ENCODE results near the gene NUDT4B.
"Not testable (repeated sequence)": the region's sequence is repeated elsewhere in the genome, so short reads cannot be mapped to it uniquely, and the experiment has no call there.

The NUDT4B gene

GRCh38 chr1:148748563-148749334, at the start of gene NUDT4B:
NUDT4B (plus strand) TSS chr1:148748774; CDS start chr1:148748953, 179 bp downstream.
- not testable (repeated sequence) for DNase-seq

- DNase-seq: not testable (repeated sequence)
These were observed 49.2 kb upstream of the NUDT4B start for GRCh38 chr1:148699357-148699756.

DNA sequence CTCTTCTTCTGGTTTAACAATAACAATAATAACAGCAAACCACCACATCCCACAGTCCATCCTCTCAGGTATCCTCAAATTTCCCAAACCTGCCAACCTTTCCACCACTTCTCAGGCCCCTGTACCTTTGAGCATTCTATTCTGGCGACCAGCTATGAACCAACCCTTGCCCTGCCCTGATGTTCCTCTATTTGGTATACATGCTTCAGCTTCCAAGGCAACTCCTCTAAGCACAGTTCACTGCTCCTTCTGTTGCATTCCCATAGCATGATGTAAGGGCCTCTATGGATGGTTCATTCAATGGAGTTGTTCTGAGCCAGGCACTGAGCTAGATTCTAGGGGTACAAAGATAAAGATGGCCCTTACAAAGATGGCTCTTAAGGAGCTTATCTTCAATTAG, 46.3 kb upstream of the NUDT4B start:
- DNase-seq: not testable (repeated sequence)

- not testable (repeated sequence) for DNase-seq
These were observed 44.5 kb upstream of the NUDT4B start for GRCh38 chr1:148703973-148704591.

DNA sequence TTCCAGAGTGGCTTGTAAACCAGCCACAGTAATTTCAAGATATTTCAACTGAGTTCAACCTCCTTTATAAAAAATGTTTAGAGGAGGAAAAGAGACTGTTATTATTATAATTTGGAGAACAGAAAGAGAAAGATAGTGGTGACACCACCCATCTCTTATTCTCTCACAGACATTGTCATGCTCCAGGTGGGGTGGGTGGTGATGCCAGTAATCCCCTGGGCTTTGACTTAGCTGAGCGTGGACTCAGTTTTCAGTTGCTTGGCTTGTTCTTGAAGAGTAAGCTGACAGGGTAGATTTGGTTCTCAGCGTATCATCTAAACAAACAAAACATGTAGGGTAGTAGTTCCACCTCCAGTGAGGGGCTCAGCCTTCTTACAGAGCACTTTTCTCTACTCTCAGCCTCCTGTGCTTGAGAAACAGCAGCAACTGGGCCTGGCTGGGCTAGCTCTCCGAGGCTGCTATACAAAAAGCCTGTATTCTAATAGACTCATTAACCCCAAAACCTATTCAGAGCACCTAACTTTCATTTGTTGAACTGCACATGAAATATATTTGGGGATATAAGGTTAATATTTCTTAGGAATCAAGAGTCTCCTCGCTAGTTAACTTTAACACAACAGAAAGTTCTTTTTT, 43.1 kb upstream of the NUDT4B start:
- DNase-seq: not testable (repeated sequence)

- DNase-seq: not testable (repeated sequence)
These were observed 39.7 kb upstream of the NUDT4B start for GRCh38 chr1:148708779-148709333.

GRCh38 chr1:148710772-148711523, 37.6 kb upstream of the NUDT4B start:
- not testable (repeated sequence) for DNase-seq

- DNase-seq: not testable (repeated sequence)
These were observed 36.2 kb upstream of the NUDT4B start for GRCh38 chr1:148712353-148712752.

GRCh38 chr1:148715518-148715917, 33.1 kb upstream of the NUDT4B start:
- DNase-seq: not testable (repeated sequence)

DNA sequence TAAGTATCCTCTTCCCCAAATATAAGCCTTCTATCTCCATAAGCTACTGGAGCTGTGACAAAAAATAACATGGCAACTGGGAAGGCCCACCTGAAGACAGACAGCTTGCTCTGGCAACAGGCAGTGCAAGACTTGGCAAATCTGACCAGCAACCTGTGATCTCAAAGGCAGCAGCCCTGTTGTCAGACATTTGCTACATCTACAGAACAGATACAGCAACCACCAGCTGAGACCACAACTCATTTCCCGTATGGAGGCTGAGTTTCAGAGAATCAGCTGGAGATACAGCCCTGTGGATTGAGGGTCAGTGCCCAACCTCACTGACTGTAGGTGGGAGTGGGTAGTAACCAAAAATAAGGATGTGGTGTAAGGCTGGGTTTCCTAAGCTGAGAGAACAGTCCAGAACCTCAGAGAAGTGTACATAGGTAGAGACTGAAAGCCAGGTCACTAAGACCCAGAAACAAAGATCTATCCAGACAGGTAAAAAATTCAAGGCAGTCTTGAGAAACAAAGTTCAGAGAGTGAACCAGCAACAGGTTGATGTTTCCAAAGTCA, 31.5 kb upstream of the NUDT4B start:
- not testable (repeated sequence) for DNase-seq

DNA sequence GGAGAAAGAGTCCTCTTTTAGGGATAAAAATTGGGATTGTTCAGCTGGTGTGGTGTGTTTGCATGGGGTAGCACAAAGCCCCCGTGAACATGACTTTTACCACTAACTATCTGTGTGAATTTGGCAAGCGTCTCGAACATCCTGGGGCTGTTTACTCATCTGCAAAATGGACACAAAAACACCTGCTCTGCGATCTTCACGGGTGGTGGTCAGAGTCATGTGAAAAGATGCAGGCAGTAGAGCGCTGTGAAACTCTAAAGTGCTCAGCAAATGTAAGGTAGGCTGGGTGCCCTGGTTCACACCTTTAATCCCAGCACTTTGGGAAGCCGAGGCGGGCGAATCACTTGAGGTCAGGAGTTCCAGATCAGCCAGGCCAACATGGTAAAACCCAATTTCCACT, 27.7 kb upstream of the NUDT4B start:
- DNase-seq: not testable (repeated sequence)

DNA sequence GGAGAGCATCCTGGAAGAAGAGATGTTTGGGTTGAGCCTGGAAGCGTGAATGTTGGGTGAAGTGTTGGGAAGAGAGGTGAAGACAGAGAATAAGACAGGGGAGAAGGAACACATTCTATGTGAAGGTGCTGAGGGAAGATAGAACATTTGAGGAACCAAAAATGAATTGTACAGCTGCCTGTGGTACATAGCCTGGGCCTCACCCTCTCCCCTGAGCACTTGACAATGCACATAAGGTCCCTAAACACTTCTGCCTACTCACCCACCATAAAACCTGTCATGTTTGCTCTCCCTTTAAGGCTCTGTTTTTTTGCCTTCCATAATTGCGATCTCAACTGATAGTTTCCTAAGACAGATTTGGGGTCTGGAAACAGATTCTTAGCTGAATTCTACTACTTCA, 25.8 kb upstream of the NUDT4B start:
- DNase-seq: not testable (repeated sequence)

DNA sequence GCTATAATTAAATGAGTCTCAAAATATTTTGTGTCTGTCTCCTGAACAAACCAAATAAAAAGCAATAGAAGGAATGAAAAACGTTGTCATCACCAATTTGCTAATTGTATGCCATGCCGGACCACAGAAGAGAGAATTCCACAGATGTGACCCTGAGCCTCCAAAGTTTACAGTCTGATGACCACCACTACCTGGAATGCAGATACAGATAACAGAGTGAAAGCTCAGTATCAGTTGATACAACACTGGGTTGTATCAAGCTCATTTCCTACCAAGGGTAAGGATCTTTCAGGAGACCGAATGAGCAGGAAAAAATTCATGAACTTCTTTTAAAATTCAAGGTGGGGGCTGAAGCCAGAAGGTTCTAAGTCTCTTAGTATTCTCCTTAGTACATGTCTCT, 25.1 kb upstream of the NUDT4B start:
- DNase-seq: not testable (repeated sequence)

DNA sequence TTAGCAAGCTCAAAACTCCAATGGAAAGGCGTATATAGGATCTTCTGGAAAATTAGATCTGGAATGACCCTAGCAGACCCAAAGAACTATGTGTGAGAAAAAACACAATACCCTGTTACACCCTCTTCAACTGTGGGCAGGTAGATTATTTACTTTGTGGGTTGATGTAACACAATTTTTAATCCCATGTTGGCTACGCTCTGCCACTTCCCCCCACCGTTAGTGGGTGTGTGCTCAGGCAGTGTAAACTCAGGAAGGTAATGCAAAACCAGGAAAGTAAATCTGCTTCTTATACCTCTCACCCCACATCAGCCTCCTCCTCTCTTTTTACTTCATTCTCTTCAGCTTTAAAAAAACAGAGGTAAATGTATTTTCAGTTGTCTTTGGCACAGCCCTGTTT, 23.7 kb upstream of the NUDT4B start:
- DNase-seq: not testable (repeated sequence)

DNA sequence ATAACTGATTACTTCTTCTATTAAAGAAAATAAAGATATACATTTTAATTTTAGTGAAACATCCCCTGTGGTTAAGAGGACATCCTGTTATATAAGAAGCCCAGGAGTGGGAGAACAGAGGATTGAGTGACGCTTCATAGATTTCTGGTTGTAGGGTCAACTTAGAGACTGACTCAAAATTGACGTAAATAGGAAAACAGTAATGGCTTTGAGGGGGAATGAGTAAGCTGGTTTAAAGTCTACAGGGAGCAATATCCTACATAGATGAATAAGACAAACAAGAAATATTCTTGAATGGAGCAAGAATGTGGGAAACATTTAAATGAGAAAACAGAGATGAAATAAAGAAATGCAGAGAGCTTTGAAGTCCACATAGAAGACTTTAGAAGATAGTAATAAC, 20.7 kb upstream of the NUDT4B start:
- DNase-seq: not testable (repeated sequence)

DNA sequence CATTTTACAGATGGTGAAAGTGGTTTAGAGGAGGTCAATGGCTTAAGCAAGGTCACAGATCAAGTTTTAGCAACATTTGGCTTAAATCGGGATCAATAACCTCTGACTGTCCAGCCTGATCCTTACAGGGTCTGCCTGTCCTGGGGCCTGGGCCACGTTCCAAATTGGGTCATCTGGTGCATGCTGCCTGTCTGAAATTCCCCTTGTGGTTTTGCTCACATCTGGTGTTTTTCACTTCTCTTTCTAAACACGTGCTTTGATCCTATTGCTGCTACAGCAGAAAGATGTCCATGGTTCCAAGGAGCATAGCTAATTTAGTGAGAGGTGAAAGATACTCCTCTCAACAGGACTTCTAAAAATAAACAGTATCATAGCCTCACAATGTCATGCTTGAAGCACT, 19.4 kb upstream of the NUDT4B start:
- not testable (repeated sequence) for DNase-seq

DNA sequence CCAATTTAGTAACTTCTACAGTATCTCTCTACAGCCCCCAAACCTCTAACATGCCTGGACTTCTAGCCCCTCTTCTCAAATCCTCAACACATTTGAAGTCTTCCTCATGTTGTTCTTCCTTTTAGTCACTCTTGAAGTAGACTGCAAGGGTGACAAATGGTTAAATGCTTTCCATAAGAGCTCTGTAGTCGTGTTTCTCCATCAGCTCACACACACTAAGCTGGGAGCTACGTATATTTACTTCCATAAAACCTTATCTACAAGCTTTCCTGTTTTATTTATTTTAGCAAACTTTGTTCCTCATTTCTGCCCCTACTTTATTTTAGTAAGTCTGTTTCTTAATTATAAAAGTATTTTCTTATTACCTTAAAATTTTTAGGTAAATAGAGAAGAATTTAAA, 19.0 kb upstream of the NUDT4B start:
- not testable (repeated sequence) for DNase-seq

GRCh38 chr1:148732277-148732676, 16.3 kb upstream of the NUDT4B start:
- DNase-seq: not testable (repeated sequence)

GRCh38 chr1:148733585-148734310, 14.8 kb upstream of the NUDT4B start:
- DNase-seq: not testable (repeated sequence)

DNA sequence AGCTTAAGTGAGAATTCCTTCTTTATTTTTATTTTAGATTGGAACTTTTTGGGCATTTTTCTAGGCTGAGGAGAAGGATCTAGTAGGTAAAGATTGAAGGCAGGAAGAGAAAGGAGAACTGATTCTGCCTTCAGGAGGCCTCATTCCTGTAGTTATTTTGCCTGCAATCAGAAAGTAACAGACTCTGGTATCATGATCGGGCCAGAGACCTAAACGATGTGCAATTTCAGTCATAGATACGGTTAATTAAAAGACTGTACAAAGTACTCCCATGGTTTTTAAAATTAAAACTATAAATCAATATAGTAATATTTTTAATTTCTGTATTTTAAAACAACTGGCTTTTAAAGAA, 14.3 kb upstream of the NUDT4B start:
- DNase-seq: not testable (repeated sequence)

- not testable (repeated sequence) for DNase-seq
These were observed 13.0 kb upstream of the NUDT4B start for GRCh38 chr1:148735538-148735937.

GRCh38 chr1:148738667-148739066, 9.9 kb upstream of the NUDT4B start:
- DNase-seq: not testable (repeated sequence)

All from activated CD4-positive, alpha-beta T cell treated with anti-CD3 and anti-CD28 coated beads, Interleukin-2, amount 50 U/mL, for 48 hours (primary cell).